Common myeloid progenitor, CD34-positive (primary cell): ENCODE measurements around the gene NLRP5.

Source experiments
- CTCF ChIA-PET: fragments of 350-600 bp; sonication (Branson Sonifier 250); formaldehyde crosslinking; loops from one replicate; lab custom pipeline; 2021; ENCODE audit warnings: antibody characterized with exemption; lab: Charles Lee
- POLR2A ChIA-PET: fragments of 350-600 bp; sonication (Branson Sonifier 250); formaldehyde crosslinking; loops from one replicate; lab custom pipeline; 2021; ENCODE audit warnings: antibody characterized with exemption; lab: Charles Lee
- DNase-seq, 3 donors: peaks; one replicate each; pipeline versions ENCODE4 v3.0.0 to v3.0.0-alpha.2; 2013
- H3K27ac ChIP-seq, 2 experiments: 1 replicate in 1 of 2; 2 replicates in 1 of 2; pipeline ENCODE4 v1.7.0; 2013; ENCODE audit warnings: inconsistent platforms in 2 of 2, low read length in 2 of 2, mild to moderate bottlenecking in 2 of 2, low read depth in 1 of 2, moderate library complexity in 1 of 2; ENCODE audit not compliant: severe bottlenecking in 2 of 2, insufficient read depth in 1 of 2, poor library complexity in 1 of 2
- H3K27me3 ChIP-seq, 5 experiments: replicated peaks in 2 of 5; 1 replicate in 3 of 5; 2 replicates in 2 of 5; pipeline versions ENCODE4 v1.6.1 to v1.7.0; 2013; ENCODE audit warnings: low read length in 4 of 5, mild to moderate bottlenecking in 2 of 5, moderate library complexity in 2 of 5, inconsistent platforms in 1 of 5; ENCODE audit not compliant: insufficient read depth in 5 of 5, control insufficient read depth in 4 of 5
- H3K36me3 ChIP-seq, 4 experiments: 1 replicate in 2 of 4; 2 replicates in 2 of 4; pipeline versions ENCODE4 v1.6.1 to v1.7.0; 2013; ENCODE audit warnings: low read length in 3 of 4, control low read depth in 1 of 4, mild to moderate bottlenecking in 1 of 4; ENCODE audit not compliant: control insufficient read depth in 4 of 4, insufficient read depth in 4 of 4
- H3K4me1 ChIP-seq, 4 experiments: 1 replicate in 3 of 4; 2 replicates in 1 of 4; pipeline versions ENCODE4 v1.6.1 to v1.7.1; 2013; ENCODE audit warnings: low read length in 3 of 4, mild to moderate bottlenecking in 3 of 4, control low read depth in 1 of 4, inconsistent platforms in 1 of 4, moderate library complexity in 1 of 4; ENCODE audit not compliant: control insufficient read depth in 4 of 4, insufficient read depth in 4 of 4; ENCODE audit errors: control extremely low read depth in 1 of 4
- H3K4me3 ChIP-seq, 7 experiments: 1 replicate in 4 of 7; 2 replicates in 3 of 7; pipeline versions ENCODE4 v1.5.1 to v1.7.0; 2013; ENCODE audit warnings: mild to moderate bottlenecking in 7 of 7, low read length in 6 of 7, moderate library complexity in 6 of 7, inconsistent platforms in 2 of 7, low read depth in 2 of 7, control low read depth in 1 of 7; ENCODE audit not compliant: insufficient read depth in 4 of 7, control insufficient read depth in 1 of 7; ENCODE audit errors: extremely low read depth in 1 of 7
- H3K9me3 ChIP-seq, 5 experiments: 1 replicate in 4 of 5; 2 replicates in 1 of 5; pipeline versions ENCODE4 v1.6.1 to v1.7.1; 2013; ENCODE audit warnings: low read length in 4 of 5, mild to moderate bottlenecking in 2 of 5, inconsistent platforms in 1 of 5, low read depth in 1 of 5, moderate library complexity in 1 of 5; ENCODE audit not compliant: control insufficient read depth in 4 of 5, insufficient read depth in 2 of 5; ENCODE audit errors: control extremely low read depth in 1 of 5
- WGBS: methylation state at CpG from one replicate; pipeline ENCODE4 v1.1.5; 2013; ENCODE audit not compliant: insufficient coverage; 5-methylcytosine and 5-hydroxymethylcytosine counted together

The NLRP5 gene

GRCh38 chr19:56107626-56108351, 121.2 kb downstream of the NLRP5 start:
- peaks cover 0 to 24% (median 2%) of the 10 kb centered on the region in 4 experiments for H3K36me3 ChIP-seq
- H3K27me3 ChIP-seq: no peaks in the 10 kb centered on the region
- H3K4me3 ChIP-seq: no peak overlapping the region
- no peak for DNase-seq
- peaks cover 8 to 93% (median 91%) of the 10 kb centered on the region in 4 experiments for H3K4me1 ChIP-seq
- ChIA-PET CTCF (interaction anchor here (0.6 to 2.0 kb wide), 6 partner anchors 9 to 47 kb away, joined by 3 to 8 read pairs (median 4); no protein-coding TSS in a partner anchor), POLR2A (no interaction called here)
- H3K27ac ChIP-seq: peak overlapping the region in 1 of 2 experiments; percentile 5
- 81% methylated on average over 23 of the region's 27 CpGs for WGBS
- no peaks in the 10 kb centered on the region for H3K9me3 ChIP-seq

GRCh38 chr19:56108447-56109195, 122.0 kb downstream of the NLRP5 start:
- CTCF ChIA-PET: interaction anchor here (1.0 to 2.0 kb wide), 6 partner anchors 11 to 225 kb away, joined by 3 to 8 read pairs (median 4); no protein-coding TSS in a partner anchor
- Histone ChIP-seq H3K36me3 (peaks cover 0 to 21% (median 2%) of the 10 kb centered on the region in 4 experiments), H3K4me1 (peaks cover 8 to 93% (median 91%) of the 10 kb centered on the region in 4 experiments), H3K27me3 (no peaks in the 10 kb centered on the region), H3K4me3 (peak overlapping the region in 4 of 7 experiments; percentile 9 to 57 (median 36)), H3K27ac (no peak overlapping the region), H3K9me3 (no peaks in the 10 kb centered on the region)
- DNase-seq: no peak
- WGBS: 29% methylated on average over 20 of the region's 24 CpGs
- POLR2A ChIA-PET: no interaction called here

- DNase-seq: no peak
- H3K27ac ChIP-seq: no peak overlapping the region
- ChIA-PET POLR2A (no interaction called here), CTCF (interaction anchor here (1.0 to 2.0 kb wide), 4 partner anchors 10 to 224 kb away, joined by 3 to 8 read pairs (median 4); no protein-coding TSS in a partner anchor)
- H3K4me3 ChIP-seq: peak overlapping the region in 4 of 7 experiments; percentile 6 to 57 (median 36)
- no peaks in the 10 kb centered on the region for H3K9me3 ChIP-seq
- peaks cover 0 to 21% (median 2%) of the 10 kb centered on the region in 4 experiments for H3K36me3 ChIP-seq
- H3K4me1 ChIP-seq: peaks cover 8 to 98% (median 96%) of the 10 kb centered on the region in 4 experiments
- WGBS: 8% methylated on average over 3 of the region's 13 CpGs
- H3K27me3 ChIP-seq: no peaks in the 10 kb centered on the region
Measured at GRCh38 chr19:56109226-56109625, 122.7 kb downstream of the NLRP5 start.

- ChIA-PET CTCF (interaction anchor here (0.9 to 1.2 kb wide), 3 partner anchors 10 to 42 kb away, joined by 3 to 4 read pairs (median 3); partner anchors contain the start of gene ZNF787), POLR2A (interaction anchor here (1.9 kb wide), 1 partner anchor 10 kb away, joined by 9 read pairs; the partner anchor contains the start of gene ZNF787)
- Histone ChIP-seq H3K36me3 (peaks cover 0 to 22% (median 2%) of the 10 kb centered on the region in 4 experiments), H3K27ac (peak overlapping the region in 1 of 2 experiments; percentile 64), H3K4me3 (peak overlapping the region in 4 of 7 experiments; percentile 40 to 70 (median 56)), H3K9me3 (no peaks in the 10 kb centered on the region), H3K27me3 (no peaks in the 10 kb centered on the region), H3K4me1 (peaks cover 8 to 98% (median 97%) of the 10 kb centered on the region in 4 experiments)
- DNase-seq: no peak
- 24% methylated on average over 5 of the region's 12 CpGs for WGBS
Measured at GRCh38 chr19:56110515-56111448, 124.2 kb downstream of the NLRP5 start.
